RWPE2 (cell line): ENCODE measurements around the gene GRK3.

Experiments used
- ATAC-seq: fragments of 200-7000 bp; cut with Tn5 transposase; 3 replicates; pipeline ENCODE4 v1.9.1; 2021; ENCODE audit warnings: low read depth
- DNase-seq: peaks from one replicate; pipeline ENCODE4 v3.0.0-alpha.2; 2020; ENCODE audit warnings: low spot score
- H3K27ac ChIP-seq: fragments of 450-650 bp; 2 replicates; pipeline ENCODE4 v1.5.1; 2017; ENCODE audit warnings: mild to moderate bottlenecking; ENCODE audit not compliant: poor library complexity, severe bottlenecking
- H3K27me3 ChIP-seq: fragments of 250-450 bp; sonication (Bioruptor Pico); 2 replicates; pipeline ENCODE4 v1.5.1; 2021; ENCODE audit warnings: mild to moderate bottlenecking, moderate library complexity; ENCODE audit not compliant: insufficient read depth, poor library complexity, severe bottlenecking
- H3K36me3 ChIP-seq: fragments of 250-450 bp; sonication (Bioruptor Pico); 2 replicates; pipeline ENCODE4 v1.5.1; 2020; ENCODE audit warnings: low read depth, mild to moderate bottlenecking, moderate library complexity
- H3K4me1 ChIP-seq: fragments of 250-450 bp; sonication (Bioruptor Pico); 2 replicates; pipeline ENCODE4 v1.5.1; 2021; ENCODE audit warnings: mild to moderate bottlenecking, moderate library complexity; ENCODE audit not compliant: insufficient read depth, poor library complexity, severe bottlenecking
- H3K4me3 ChIP-seq: fragments of 250-450 bp; sonication (Bioruptor Pico); 2 replicates; pipeline ENCODE4 v1.5.1; 2021; ENCODE audit warnings: mild to moderate bottlenecking, moderate library complexity; ENCODE audit not compliant: severe bottlenecking
- H3K9me3 ChIP-seq: fragments of 250-450 bp; sonication (Bioruptor Pico); 2 replicates; pipeline ENCODE4 v1.5.1; 2021; ENCODE audit warnings: mild to moderate bottlenecking, moderate library complexity; ENCODE audit not compliant: severe bottlenecking
- TF ChIP-seq, protein P1 (sequence below): fragments of 450-650 bp; IDR thresholded peaks from one replicate; pipeline ENCODE4 v1.5.1; 2017; ENCODE audit warnings: mild to moderate bottlenecking, moderate library complexity; ENCODE audit not compliant: poor library complexity, severe bottlenecking

Gene GRK3

DNA sequence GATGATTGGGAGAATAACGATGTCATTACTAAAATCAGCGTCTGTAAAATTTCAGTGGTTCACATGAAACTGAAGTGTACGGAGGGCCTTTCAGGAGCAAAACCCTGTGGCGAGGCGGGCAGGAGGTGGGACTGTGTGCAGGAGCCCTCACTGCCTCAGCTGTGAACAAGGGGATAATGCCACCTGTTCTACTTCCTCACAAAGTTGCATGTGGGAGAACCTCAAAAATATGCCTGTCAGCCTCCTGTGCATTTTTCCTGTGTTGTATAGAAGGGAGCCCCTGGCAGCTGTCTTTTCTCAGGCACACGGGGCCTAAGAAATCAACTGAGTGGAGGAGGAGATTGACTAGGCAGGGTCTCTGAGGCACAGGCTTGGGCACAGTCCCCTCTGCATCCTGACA, 134.5 kb downstream of the GRK3 start:
- no peak overlapping the region for H3K4me3 ChIP-seq
- TF ChIP-seq, protein P1, sequence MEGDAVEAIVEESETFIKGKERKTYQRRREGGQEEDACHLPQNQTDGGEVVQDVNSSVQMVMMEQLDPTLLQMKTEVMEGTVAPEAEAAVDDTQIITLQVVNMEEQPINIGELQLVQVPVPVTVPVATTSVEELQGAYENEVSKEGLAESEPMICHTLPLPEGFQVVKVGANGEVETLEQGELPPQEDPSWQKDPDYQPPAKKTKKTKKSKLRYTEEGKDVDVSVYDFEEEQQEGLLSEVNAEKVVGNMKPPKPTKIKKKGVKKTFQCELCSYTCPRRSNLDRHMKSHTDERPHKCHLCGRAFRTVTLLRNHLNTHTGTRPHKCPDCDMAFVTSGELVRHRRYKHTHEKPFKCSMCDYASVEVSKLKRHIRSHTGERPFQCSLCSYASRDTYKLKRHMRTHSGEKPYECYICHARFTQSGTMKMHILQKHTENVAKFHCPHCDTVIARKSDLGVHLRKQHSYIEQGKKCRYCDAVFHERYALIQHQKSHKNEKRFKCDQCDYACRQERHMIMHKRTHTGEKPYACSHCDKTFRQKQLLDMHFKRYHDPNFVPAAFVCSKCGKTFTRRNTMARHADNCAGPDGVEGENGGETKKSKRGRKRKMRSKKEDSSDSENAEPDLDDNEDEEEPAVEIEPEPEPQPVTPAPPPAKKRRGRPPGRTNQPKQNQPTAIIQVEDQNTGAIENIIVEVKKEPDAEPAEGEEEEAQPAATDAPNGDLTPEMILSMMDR, result no peak
- H3K9me3 ChIP-seq, result no peaks in the 10 kb centered on the region
- H3K36me3 ChIP-seq, result no peaks in the 10 kb centered on the region
- no peak overlapping the region for H3K27ac ChIP-seq
- no peak for ATAC-seq
- H3K4me1 ChIP-seq, result no peaks in the 10 kb centered on the region
- DNase-seq, result no peak
- H3K27me3 ChIP-seq, result no peaks in the 10 kb centered on the region

GRCh38 chr22:25701056-25701780, 136.7 kb downstream of the GRK3 start:
- no peak for ATAC-seq
- TF ChIP-seq, protein P1, result no peak
- H3K36me3 ChIP-seq, result no peaks in the 10 kb centered on the region
- no peaks in the 10 kb centered on the region for H3K27me3 ChIP-seq
- no peak for DNase-seq
- H3K27ac ChIP-seq, result no peak overlapping the region
- no peak overlapping the region for H3K4me3 ChIP-seq
- no peaks in the 10 kb centered on the region for H3K4me1 ChIP-seq
- H3K9me3 ChIP-seq, result no peaks in the 10 kb centered on the region

DNA sequence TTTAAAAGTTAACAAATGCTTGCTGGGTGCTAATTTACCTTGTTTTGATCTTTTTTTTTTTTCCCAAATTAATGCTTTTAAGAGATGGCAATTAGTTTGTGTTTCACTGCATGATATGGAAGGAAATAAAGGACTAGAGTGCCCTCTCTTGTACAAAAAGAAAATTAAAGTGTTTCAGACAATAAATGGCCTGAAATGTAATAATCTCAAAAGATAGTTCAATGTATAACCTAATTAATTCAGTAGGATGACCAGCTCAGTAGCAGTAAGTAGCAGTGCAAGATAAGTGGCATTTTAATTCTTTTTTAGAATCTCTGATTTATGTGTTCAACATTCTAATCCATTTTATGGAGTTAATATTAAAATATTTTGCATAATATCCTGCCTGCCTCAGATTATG, 137.6 kb downstream of the GRK3 start:
- H3K9me3 ChIP-seq, result no peaks in the 10 kb centered on the region
- no peak overlapping the region for H3K27ac ChIP-seq
- ATAC-seq (no peak), DNase-seq (no peak)
- TF ChIP-seq, protein P1, result peak; percentile 67
- H3K36me3 ChIP-seq, result no peaks in the 10 kb centered on the region
- H3K27me3 ChIP-seq, result no peaks in the 10 kb centered on the region
- no peak overlapping the region for H3K4me3 ChIP-seq
- H3K4me1 ChIP-seq, result no peaks in the 10 kb centered on the region

DNA sequence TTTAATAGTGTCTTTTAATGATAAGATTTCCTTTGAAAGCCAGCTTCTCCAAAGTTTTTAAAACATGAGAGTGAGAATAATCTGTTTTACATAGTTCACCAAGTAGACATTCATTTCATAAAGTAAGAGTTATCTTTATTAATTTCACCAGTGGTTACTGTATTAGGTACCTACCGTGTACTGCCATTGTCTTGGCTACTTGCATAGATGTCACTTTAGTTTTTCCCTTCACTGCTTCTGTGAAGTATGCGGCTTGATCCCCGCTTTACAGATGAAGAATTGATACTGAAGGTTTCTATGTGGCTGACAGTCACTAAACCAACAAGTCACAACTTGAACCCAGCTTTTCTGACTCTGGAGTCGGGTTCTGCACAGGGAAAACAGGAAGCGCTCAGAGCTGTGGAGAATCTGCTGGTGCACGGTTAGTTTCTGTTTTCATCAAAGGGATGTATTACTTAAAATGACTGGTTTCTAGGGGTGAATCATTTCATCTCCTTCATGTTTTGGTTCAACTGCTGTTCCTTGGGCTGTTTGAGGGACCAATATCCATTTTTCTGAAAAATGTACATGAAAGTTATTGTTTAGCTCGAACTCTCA, 138.2 kb downstream of the GRK3 start:
- H3K36me3 ChIP-seq, result no peaks in the 10 kb centered on the region
- DNase-seq, result no peak

More for the DNA sequence above, 138.2 kb downstream of the GRK3 start:
- Histone ChIP-seq H3K4me3 (no peak overlapping the region), H3K4me1 (no peaks in the 10 kb centered on the region), H3K9me3 (no peaks in the 10 kb centered on the region), H3K27ac (no peak overlapping the region), H3K27me3 (no peaks in the 10 kb centered on the region)
- no peak for ATAC-seq
- TF ChIP-seq, protein P1, result no peak
